Ramos (cell line): Measurements from ENCODE around the gene MRPS30.
"Not testable (repeated sequence)": the region's sequence is repeated elsewhere in the genome, so short reads cannot be mapped to it uniquely, and the experiment has no call there.

ENCODE experiments used
- in situ Hi-C: fragments of 300-500 bp; cut with MboI; formaldehyde crosslinking; loops from one replicate; pipeline ENCODE4 v1.14.3; 2022; ENCODE audit warnings: low sequenced_read_pairs; ENCODE audit not compliant: unreplicated experiment

Gene MRPS30

DNA sequence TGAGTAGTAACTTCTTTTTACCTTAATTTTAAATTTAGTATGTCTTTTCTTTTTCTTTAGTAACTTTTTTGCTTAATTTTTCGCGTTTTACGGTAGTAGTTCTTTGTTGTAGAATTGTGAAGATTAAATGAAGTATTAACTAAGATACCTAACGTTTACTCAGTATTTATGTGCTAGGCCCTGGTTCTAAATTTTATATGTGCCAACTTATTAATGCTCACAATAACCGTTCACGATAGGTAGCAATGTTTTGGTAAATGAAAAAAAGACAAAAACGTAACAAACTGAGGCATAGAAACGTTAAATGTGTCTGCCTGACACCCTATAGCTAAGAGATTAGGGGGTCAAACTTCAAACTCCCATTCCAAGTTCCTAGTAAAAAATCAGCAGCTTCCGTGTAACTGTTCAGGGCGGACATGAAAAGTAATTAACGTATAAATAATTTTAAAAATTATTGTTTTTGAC lies 1.2 kb downstream of the MRPS30 start:
- in situ Hi-C loops = no loop called here

DNA sequence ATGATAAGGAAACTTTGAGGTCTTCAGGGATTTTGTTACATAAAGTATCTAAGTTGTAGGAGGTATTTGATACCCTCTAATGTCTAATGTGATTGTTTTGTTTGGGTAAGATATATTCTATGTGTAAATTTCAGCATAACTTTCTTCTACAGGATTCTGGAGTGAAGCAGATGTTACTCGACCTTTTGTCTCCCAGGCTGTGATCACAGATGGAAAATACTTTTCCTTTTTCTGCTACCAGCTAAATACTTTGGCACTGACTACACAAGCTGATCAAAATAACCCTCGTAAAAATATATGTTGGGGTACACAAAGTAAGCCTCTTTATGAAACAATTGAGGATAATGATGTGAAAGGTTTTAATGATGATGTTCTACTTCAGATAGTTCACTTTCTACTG lies 6.0 kb downstream of the MRPS30 start:
- in situ Hi-C loops = no loop called here

DNA sequence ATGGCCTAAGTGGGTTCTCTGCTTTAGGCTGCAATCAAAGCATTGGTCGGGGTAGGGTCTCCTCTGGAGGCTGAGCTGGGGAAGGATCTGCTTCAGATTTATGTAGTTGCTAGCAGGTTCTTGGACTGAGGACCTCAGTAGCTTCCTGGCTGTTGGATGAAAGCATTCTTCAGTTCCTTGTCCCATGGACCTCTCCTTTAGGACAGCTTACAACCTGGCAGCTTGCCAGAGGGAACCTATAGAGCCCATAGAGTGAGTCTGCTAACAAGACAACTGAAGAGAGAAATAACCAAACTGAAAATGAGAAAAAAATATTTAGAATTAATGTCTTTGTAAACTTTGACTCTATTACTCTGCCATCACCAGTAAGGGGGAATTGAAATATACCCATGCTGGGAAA lies 12.4 kb downstream of the MRPS30 start:
- in situ Hi-C loops = no loop called here

DNA sequence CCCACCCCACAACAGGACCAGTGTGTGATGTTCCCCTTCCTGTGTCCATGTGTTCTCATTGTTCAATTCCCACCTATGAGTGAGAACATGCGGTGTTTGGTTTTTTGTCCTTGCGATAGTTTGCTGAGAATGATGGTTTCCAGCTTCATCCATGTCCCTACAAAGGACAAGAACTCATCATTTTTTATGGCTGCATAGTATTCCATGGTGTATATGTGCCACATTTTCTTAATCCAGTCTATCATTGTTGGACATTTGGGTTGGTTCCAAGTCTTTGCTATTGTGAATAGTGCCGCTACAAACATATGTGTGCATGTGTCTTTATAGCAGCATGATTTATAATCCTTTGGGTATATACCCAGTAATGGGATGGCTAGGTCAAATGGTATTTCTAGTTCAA lies 15.9 kb downstream of the MRPS30 start:
- in situ Hi-C loops = not testable (repeated sequence)

DNA sequence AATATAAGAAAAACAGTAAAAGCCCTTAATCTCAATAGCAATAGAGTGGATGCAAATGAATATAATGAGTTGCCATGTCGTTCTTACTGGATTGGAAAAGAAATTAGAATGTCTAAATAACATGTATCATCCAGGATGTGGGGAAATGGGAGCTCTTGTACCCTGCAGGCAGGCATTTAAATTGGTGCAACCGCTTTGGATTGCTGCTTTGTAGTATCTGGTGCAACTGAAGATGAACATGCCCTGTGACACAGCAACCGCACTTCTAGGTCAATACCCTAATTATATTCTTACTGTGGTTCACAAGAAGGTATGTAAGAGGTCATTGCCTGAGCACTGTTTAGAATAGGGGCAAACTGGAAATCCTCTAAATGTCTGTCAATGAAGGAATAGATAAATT lies 18.9 kb downstream of the MRPS30 start:
- in situ Hi-C loops = no loop called here

DNA sequence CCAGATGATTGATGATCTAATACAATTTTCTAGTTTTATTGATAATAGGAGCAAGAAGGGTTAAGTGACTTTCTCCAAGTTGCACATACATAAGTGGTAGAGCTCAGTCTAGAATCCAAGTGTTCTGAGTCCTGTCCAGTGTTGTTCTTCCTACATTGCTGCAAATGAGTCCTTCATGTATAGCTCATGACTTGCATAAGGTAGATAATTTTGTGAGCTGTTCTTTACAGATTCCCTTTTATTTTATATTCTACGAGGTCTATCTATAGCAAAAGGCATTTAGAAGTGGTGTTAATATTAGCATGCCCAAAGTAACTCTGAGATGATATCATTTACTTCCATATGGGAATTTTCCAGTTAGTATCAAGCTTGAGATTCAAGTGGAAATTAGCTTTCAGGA lies 20.0 kb downstream of the MRPS30 start:
- in situ Hi-C loops = no loop called here

DNA sequence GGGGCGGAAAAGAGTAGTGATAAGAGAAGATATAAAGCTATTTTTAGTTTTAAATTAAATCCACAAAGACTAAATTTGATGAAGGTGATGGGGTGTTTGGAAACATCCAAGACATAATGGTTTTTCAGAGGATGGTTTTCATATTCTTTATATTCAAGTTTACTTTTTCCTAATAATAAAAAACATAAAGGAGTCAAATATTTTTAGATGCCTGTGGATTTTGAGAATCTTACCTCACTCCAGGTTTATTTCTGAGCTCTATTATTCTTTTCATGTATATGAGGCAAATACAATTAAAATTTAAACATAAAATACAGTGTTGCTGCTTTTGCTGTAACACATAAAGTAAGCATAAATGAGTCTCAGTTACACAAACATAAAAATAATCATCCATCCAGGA lies 22.2 kb downstream of the MRPS30 start:
- in situ Hi-C loops = no loop called here

DNA sequence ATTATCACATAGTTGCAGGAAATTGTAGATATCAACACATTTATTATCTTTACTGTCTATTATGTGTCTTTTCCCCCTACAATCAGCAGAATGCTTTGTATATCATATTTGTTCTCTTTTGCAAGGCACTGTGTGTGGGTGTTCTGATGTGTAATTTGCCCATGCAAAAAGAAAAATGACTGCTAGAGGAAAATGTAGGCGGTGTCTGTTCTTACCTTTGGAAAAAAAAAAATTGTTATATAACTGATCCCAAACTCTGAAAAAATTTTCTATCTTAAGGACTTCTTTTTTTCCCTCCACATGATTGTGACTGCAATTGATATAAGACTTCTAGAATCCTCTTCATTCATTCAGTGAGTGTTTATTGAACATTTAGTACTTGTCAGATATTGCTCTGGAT lies 24.5 kb downstream of the MRPS30 start:
- in situ Hi-C loops = no loop called here

DNA sequence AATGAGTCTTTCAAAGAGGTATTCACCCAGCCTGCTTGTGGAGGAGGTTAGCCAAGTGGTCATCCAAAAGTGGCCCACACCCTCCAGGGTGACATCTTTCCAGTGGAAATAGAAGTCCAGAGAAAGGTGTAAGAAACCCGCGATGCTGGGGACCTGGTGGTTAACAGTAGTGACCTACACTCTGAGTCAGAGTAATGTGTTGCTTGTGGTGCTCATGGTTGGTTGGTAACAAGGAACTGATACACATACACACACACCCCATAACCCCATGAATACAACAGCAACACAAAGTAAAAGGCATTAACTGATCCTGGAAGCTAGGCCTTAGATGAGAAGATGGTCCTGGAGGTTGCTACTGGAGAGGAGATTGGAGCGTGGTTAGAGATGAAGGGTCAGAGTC lies 26.9 kb downstream of the MRPS30 start:
- in situ Hi-C loops = no loop called here

DNA sequence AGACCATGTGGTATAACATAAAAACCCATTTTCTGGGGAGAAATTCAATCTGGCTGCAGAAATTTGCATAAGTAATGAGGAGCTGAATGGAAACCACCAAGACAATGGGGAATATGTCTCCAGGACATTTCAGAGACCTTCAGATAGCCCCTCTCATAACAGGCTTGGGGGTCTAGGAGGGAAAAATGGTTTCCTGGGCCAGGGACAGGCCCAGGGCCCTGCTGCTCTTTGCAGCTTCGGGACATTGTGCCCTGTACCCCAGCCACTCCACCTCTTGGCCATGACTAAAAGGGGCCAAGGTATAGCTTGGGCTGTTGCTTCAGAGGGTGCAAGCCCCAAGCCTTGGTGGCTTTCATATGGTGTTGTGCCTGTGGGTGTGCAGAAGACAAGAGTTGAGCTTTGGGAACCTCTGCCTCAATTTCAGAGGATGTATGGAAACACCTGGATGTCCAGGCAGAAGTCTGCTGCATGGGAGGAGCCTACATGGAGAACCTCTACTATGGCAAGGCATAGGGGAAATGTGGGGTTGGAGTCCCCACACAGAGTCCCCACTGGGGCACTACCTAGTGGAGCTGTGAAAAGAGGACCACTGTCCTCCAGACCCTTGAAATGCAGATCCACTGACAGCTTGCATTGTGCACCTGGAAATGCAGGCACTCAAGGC lies 30.4 kb downstream of the MRPS30 start:
- in situ Hi-C loops = no loop called here

DNA sequence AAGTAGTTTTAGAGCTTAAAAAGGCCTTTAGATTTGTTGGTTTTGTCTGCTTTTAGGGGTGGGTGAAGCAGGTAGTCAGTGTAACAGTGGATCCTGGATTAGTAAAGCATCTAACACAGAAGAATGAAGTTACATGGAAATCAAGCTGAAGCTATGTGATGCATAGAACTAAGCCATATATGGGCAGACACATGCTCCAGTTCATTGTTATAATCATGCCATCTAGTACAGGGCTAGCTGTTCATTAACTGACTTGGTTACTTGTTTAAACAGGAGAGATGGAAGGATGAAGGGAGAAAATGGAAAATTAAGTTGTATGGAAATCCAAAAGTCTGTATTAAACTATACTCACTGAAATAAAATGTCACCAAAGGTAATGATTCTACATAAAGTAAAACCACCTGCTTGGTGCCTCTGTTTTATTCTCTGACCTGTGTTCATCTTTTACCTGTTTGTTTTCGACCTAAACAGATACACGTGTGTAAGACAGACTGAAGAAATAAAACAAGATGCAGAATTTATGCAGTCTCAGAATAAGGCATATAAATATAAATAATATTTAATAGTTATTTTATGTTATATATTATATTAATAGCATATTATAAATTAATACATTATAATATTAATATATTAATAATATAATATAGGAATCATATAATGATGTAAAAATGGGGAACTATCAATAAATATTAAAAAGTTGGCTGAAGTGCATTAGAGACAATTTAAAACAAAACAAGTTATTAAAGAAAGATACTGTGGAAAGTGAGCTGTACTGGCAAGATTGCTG lies 33.9 kb downstream of the MRPS30 start:
- in situ Hi-C loops = no loop called here

DNA sequence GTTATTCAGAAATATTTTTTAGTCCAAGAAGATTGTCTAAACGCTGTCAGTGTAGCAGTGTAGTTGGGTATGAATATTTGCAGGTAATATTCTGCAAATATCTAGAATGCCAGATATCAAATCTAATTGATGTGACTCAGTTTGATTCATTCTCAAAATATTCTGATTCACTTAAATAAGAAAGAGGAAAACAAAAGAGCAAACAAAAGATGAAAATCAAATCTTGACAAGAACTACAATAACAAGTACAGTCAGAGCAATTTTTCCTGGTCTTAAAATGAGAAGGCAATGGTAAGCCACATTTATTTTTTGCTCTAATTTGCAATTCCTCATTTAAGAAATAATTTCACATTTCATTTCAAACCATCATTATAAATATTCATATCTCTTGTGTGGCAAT lies 36.0 kb downstream of the MRPS30 start:
- in situ Hi-C loops = no loop called here

DNA sequence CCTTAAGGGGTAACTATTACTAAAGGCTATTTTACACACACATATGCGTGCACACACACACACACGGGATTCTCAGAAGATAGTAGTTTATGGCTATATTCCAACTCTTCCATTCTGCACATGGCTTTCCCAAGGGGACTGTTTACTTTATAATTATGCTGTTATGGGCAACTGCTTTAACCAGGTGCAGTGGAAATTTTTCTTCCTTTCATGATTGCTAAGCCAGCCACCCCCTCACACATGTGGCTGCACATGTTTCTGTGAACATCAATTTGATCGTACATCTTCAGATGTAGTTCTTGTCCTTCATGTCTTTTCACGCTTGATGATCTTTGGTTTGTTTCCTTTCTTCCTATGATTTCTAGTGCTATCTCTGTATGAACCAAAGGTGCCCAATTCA lies 37.0 kb downstream of the MRPS30 start:
- in situ Hi-C loops = no loop called here

DNA sequence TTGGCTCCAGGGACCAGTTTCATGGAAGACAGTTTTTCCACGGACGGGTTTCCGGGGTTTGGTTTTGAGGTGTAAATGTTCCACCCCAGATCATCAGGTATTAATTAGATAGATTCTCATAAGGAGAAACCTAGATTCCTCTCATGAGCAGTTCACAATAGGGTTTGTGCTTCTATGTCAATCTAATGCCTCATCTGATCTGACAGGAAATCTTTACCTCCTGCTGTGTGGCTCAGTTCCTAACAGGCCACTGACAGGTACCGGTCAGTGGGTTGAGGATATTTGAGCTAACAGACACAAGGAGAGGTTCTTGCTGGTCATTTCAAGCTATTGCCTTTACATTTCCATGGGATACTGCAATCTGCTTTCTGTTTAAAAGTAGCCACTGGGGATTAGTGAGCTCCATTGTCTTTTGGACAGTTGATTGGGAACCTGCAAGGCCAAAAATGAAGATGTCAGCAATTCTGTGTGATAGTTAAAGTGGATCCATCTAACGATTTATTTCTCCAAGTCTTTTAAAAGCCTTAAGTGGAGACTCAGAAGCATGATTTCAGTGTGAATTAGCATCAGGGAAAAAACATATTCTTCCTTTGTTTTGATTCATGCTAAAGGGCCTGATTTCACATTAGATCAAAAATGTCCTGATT lies 38.6 kb downstream of the MRPS30 start:
- in situ Hi-C loops = no loop called here

DNA sequence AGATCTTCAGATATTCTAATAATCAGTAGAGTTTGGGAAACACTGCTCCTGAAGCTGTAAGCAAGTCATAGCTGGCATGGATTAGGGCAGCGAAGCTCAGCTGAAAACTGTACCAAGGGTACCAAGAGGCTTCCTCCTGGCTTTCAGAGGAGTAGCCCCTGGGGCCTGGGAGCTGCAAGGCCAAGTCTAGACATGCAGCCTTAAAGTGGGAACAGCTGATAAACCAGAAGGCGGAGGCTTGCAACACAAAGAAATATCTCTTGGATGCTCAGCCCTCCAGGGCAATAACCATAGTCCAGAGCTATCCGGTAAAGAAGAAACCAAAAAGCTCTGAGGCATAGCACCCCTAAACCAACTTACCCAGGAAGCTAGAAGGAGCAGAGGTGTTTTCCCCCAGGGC lies 51.5 kb downstream of the MRPS30 start:
- in situ Hi-C loops = no loop called here

DNA sequence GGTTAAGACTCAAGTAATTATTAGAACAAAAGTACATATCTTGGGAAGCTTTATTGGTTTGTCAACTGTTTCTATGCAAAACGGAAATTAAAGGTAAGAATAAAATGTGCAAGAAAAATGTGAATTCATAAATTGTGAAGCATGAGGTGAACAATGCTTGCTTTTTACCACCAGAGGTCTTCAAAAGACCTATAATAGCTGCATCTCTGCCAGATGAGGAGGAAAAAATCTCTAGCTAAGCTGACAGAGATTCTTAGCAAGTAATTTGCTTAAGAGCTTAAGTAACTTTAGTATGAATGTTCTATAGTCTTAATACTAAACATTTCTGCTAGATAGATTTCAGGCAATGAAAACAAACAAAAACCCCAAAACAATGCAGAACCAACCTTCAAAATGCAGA lies 54.1 kb downstream of the MRPS30 start:
- in situ Hi-C loops = no loop called here
